ENCODE data around the gene EVI5.

DNA sequence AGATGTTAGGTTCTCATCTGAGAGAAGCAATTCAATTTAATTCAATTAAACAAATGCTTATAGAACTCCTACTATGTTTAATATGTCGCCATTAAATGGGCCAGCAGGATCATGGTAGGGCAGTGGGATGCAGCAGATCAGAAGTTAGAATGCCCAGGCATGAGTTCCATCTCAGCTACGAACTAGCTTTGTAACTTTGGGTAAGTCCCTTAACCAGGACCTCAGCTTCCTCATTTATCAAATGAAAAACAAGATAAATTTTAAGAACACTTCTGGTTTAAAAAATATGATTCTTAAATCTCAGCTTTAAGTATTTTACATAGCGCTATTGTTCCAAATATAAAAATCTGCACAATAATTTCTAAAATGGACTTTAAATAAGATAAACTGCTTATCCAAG lies 230.7 kb downstream of the EVI5 start:
- TF ChIP-seq ZNF274 (IDR thresholded peaks at IDR 0.05; ENCODE audit: low read depth, low read length) (no peak), SUZ12 (IDR thresholded peaks at IDR 0.05; ENCODE audit: extremely low read depth, insufficient read depth, insufficient read length) (no peak)
